Gastrocnemius medialis (tissue), 4 donors: ENCODE results near the gene NMBR.

ENCODE experiments used
- CTCF ChIP-seq, 5 experiments: fragments of 450-650 bp in 3 of 5; fragments of 200-600 bp in 2 of 5; sonication (generic) in 2 of 5; IDR thresholded peaks in 4 of 5; conservative IDR thresholded peaks in 1 of 5; 1 replicate in 4 of 5; 2 replicates in 1 of 5; pipeline ENCODE4 v1.5.1; 2016 to 2019; ENCODE audit warnings: antibody characterized with exemption in 5 of 5, mild to moderate bottlenecking in 3 of 5, moderate library complexity in 3 of 5
- POLR2A ChIP-seq, 2 donors: fragments of 450-650 bp; IDR thresholded peaks; one replicate each; pipeline ENCODE4 v1.6.1; 2017; ENCODE audit warnings: antibody characterized with exemption in 2 of 2, mild to moderate bottlenecking in 2 of 2, moderate library complexity in 2 of 2

- TF ChIP-seq CTCF (IDR thresholded peaks at IDR 0.05 in 4 of 5, conservative IDR thresholded peaks at IDR 0.05 in 1 of 5): no peak
- no peak for TF ChIP-seq POLR2A (IDR thresholded peaks at IDR 0.05)
Observed at GRCh38 chr6:142027074-142027473, 119.8 kb downstream of the NMBR start.
